Cortex of kidney (tissue), 1 donor: ENCODE measurements around the gene ZNF317.
A peak's percentile ranks its signal among the peaks of the same experiment; 100 is the strongest.

Experiments
- DNase-seq: peaks from one replicate; lab custom pipeline; 2025; lab: John Stamatoyannopoulos, UW

ZNF317 gene

GRCh38 chr19:9140159-9140874 lies at the start of gene ZNF317:
ZNF317 (plus strand) TSS chr19:9140397; CDS start chr19:9156017, 15,620 bp downstream.
- peak; percentile 45 for DNase-seq

- no peak for DNase-seq
Measured at GRCh38 chr19:9107375-9107774, 32.8 kb upstream of the ZNF317 start, which contains the start of gene OR7G2. OR7G2 (minus strand) TSS chr19:9107475; CDS start chr19:9103243, 4,232 bp downstream.

GRCh38 chr19:9109959-9110358 lies 30.2 kb upstream of the ZNF317 start:
- DNase-seq, result no peak

- DNase-seq, result no peak
Measured at GRCh38 chr19:9115307-9115813, 24.8 kb upstream of the ZNF317 start, which contains the start of gene OR7G1. OR7G1 (minus strand) TSS chr19:9115763; CDS start chr19:9115763, 0 bp downstream.

- DNase-seq, result no peak
Measured at GRCh38 chr19:9116547-9116946, 23.6 kb upstream of the ZNF317 start.

GRCh38 chr19:9126900-9127405 lies 13.2 kb upstream of the ZNF317 start, which contains the start of gene OR7G3:
OR7G3 (minus strand) TSS chr19:9126950; CDS start chr19:9126950, 0 bp downstream.
- no peak for DNase-seq

GRCh38 chr19:9128171-9128570 lies 12.0 kb upstream of the ZNF317 start:
- no peak for DNase-seq

- no peak for DNase-seq
Measured at GRCh38 chr19:9130965-9131364, 9.2 kb upstream of the ZNF317 start.

GRCh38 chr19:9132422-9132821 lies 7.8 kb upstream of the ZNF317 start:
- no peak for DNase-seq

- no peak for DNase-seq
Measured at GRCh38 chr19:9139609-9140158, 513 bp upstream of the ZNF317 start.

- DNase-seq, result no peak
Measured at GRCh38 chr19:9144920-9145319, 4.7 kb downstream of the ZNF317 start.

GRCh38 chr19:9146882-9147281 lies 6.7 kb downstream of the ZNF317 start:
- no peak for DNase-seq

GRCh38 chr19:9148697-9149096 lies 8.5 kb downstream of the ZNF317 start:
- DNase-seq, result no peak

- no peak for DNase-seq
Measured at GRCh38 chr19:9149997-9150396, 9.8 kb downstream of the ZNF317 start.

GRCh38 chr19:9150650-9151049 lies 10.5 kb downstream of the ZNF317 start:
- DNase-seq, result no peak

- no peak for DNase-seq
Measured at GRCh38 chr19:9151367-9151766, 11.2 kb downstream of the ZNF317 start.

GRCh38 chr19:9155591-9155990 lies 15.4 kb downstream of the ZNF317 start:
- no peak for DNase-seq

GRCh38 chr19:9156304-9156703 lies 16.1 kb downstream of the ZNF317 start:
- DNase-seq, result no peak

- DNase-seq, result no peak
Measured at GRCh38 chr19:9159891-9160290, 19.7 kb downstream of the ZNF317 start.

- no peak for DNase-seq
Measured at GRCh38 chr19:9161427-9161826, 21.2 kb downstream of the ZNF317 start.

- DNase-seq, result no peak
Measured at GRCh38 chr19:9165261-9165660, 25.1 kb downstream of the ZNF317 start.

GRCh38 chr19:9166846-9167245 lies 26.6 kb downstream of the ZNF317 start:
- DNase-seq, result no peak

- no peak for DNase-seq
Measured at GRCh38 chr19:9171393-9171991, 31.3 kb downstream of the ZNF317 start.
